NAMALWA (cell line): ENCODE measurements around the gene ZFP92.
A peak's percentile ranks its signal among the peaks of the same experiment; 100 is the strongest.
"Not testable (repeated sequence)": the region's sequence is repeated elsewhere in the genome, so short reads cannot be mapped to it uniquely, and the experiment has no call there.

Source experiments
- DNase-seq: peaks from one replicate; pipeline ENCODE4 v3.0.0-alpha.2; 2015; ENCODE audit warnings: low spot score

The ZFP92 gene

DNA sequence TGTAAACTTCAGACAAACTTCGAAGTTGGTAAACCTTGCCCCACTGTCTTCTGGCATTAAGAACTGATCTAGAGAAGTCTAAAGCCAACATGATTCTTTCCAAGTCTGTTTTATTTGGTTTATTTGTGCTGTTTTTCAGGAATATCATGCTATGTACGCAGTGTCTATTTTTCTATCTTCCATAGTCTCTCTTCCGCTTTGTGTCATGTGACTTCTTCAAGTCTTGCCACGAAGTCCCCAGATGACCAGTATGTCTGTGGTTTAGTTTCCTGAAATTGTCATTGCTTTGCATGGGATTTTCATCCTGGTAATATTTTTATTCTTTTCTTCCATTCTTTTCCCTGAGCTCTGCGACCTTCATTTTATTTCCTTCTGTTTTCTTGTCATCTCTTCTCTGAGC lies 25.2 kb upstream of the ZFP92 start:
- no peak for DNase-seq

- DNase-seq = no peak
Observed at GRCh38 chrX:153387345-153387744, 23.9 kb upstream of the ZFP92 start.

- DNase-seq = no peak
Observed at GRCh38 chrX:153387987-153388721, 23.1 kb upstream of the ZFP92 start.

- no peak for DNase-seq
Observed at GRCh38 chrX:153388722-153389459, 22.4 kb upstream of the ZFP92 start.

DNA sequence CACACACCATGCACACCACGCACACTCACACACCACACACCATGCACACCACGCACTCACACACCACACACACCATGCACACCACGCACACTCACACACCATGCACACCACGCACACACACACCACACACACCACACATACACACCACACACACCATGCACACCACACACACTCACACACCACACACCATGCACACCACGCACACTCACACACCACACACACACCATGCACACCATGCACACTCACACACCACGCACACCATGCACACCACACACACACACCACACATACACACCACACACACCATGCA lies 21.9 kb upstream of the ZFP92 start:
- not testable (repeated sequence) for DNase-seq

DNA sequence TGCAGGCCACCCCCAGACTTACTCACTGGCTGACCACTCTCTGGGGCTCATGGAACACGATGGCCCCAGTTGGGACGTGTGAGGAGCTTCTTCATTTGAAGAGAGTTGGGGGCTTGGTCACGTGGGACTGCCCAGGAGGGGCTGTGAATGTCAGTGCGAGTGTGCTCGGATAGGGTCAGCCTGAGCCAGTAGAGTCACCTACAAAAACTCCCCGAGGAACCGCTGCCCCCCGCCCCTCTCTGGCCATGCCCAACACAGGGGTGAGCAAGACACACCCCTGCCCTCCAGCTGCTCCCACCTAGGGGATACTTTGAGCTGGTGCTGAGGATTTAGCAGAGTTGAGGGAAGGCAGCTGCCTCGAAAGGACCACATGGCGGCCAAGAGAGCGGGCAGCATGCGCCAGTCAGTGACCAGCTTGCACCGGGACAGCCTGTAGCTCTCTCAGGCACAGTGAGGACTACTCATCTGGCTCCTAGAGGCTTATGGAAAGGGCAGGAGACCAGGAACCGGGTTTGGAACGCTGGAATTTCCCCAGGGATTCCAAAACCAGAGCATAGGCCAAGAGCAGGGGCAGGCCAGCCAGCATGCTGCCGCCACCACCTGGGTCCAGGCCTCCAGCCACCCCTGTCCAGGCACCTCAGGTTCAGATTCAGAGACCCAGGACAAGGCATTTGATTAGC lies 18.5 kb upstream of the ZFP92 start:
- DNase-seq = no peak

DNA sequence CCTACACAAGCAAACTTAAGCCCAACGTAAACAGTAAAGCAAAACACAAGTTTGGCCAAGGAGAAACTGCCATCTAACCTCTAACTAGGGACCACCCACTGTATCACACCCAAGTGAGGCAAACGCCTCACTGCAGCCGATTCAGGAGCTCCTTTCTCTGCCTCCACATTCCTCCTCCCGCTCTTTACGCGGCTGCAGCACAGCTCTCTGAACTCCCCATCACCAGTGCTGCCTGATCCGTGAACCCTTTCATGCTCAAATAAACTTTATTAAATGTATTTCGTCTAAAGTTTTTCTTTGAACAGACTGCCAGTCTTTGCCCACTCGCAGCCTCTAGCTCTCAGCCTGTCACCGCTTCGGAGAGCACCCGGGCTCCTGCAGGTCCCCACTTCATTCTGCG lies 16.7 kb upstream of the ZFP92 start:
- DNase-seq = no peak

DNA sequence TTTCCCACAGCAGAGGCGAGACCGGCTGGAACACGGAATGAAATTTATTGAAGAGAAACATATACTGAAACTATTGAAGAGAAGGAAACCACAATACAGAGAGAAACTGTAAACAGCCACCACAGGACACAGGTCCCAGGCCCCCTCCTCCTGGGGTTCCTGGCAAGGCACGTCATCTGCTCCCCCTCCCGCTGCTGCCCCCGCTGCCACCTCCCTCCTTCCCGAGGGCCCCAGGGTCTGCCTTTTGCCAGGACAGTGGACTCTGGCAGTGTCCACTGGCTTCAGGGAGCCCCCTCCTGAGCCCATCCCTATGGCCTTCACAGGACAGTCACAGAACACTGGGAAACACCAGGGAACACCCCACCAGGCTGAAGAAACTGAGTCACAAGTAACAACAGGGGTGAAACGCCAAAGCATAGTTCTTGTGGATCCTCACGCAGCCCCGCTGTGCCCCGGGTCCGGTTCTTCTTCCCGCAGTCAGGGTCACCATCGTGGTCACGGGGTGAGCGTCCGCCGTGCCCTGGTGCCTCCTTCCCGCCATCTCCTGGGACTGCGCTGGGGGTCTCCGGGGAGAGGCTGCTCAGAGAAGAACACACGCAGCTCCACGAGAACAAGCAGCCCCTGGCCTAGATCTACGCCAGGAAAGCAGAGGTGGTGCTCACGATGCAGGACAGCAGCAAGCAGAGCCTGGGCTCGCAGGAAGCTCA lies 15.5 kb upstream of the ZFP92 start:
- no peak for DNase-seq

- no peak for DNase-seq
Observed at GRCh38 chrX:153396320-153397195, 14.7 kb upstream of the ZFP92 start.

DNA sequence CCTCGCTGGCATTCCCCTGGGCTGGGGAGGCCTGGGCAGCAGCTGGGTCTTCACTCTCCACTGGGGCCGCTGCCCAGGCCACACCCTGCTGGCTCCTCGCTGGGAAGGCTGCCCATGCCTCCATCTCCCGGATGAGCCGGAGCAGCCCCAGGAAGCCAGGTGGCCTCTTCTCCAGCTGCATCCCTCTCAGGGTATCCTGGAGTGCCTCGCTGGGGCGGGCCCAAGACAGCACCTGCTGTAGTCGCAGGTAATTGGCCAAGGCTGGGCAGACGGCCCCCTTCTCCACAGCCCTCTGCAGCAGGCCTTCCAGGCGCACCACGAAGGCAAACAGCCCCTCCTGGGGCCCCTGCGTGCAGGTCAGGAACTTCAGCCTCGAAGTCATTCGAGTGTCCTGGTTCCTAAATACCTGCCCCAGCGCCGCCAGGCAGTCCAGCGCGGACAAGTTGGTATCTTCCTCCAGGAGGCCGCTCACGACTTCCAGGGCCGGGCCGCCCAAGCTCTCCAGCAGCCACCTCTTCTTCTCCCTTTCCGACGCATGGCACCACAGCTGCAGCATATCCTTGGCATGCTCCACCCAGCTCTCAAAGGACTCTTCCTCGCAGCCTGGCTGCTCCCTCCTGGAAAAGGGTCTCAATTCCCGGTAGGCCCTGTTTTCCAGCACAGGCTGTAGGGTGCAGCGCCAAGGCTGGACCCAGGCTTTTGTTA lies 13.9 kb upstream of the ZFP92 start:
- DNase-seq = no peak

DNA sequence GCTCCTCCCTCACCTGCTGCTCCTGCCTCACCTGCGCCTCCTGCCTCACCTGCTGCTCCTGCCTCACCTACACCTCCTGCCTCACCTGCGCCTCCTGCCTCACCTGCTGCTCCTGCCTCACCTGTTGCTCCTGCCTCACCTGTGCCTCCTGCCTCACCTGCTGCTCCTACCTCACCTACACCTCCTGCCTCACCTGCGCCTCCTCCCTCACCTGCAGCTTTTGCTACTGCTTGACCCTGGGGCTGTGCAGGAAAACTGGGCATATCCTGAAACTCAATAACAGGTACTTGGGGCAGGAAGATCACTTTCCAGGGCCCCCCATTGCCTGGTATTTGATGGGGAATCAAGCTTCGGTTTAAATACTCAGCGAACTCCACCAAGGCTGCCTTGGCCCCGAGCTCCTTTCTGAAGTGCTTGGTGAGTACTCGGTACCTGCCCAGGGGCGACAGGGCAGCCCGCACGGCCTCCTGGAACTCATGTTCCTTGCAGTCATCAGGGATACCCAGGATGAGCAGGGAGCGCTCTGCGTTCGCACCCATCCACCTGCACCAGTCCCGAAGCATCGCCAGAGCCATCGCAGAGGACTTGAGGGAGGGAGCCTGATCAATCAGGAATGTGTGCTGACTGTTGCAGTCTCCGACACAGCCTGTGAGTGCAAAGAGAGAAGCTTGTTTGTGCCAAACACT lies 12.9 kb upstream of the ZFP92 start:
- DNase-seq = no peak

DNA sequence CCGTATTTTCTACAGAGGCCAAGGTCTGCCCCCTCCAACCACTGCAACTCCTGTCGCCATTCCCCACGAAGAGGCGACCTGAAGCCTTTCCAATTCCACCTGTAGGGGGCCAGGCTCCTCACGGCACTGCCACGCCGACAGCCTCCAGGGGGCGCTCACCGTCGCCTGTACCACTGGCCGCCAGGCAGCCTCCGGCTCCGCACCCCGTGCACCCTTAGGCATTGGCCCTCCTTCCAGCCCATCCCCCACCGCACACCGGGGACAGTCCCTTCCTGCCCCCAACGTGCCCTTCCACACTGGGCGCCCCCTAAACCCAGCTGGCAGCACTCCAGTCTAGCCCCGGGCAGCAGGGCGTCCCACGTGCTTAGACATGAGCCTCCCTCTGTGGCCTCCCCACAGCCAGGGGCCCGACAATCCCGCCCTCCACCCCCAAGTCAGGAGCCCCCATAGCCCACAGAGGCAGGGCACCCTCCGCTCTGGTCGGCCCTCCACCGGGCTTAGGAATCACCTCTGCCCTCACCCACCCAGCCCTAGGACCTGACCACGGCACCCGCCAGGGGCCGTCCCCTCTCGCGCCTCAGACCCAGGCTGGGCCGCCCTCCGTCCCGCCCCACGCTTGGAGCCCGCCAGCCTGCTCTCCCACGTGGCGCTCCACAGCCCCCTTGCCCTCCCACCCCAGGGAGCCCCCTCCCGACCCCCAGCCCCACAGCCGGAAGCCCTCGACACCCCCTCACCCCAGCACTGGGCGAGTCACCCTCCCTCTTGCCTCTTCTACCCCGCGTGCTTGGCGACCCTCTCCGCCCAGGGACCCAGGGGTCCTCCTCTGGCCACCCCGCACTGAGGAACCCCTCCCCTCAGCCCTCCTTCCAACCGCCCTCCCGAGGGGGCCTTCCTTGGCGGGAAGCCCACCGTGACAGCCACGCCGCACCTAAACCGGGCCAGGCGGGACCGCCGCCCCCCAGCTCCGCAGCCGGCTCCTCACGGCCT lies 10.8 kb upstream of the ZFP92 start:
- peak; percentile 63 for DNase-seq

DNA sequence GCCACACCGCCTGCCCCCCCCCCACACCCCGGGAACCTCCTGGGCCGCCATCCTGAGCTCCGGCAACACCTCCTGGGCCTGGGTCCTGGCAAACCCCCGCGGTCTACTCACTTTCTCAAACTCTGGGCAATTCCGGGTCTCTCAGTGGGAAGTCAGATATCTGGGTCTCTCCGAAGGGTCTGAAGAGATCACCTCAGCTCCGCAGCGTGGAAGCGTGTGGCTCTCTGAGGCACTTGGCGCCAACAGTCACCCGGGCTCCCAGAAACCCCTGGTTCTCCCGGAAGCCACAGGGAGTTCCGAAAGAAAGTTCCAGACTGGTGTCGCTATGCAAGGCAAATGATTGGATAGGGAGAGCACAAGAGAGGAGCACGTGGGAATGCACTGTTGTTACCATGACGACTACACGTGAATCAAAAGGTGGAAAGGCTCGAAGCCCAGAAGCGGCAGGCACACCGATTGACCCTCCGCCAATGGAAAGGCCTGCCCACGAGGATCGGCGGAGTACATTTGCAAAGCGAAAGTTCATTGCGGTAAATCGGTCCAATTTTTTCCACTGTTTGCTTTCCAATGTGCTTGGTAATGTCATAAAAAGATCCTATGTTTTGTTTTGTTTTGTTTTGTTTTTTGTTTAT lies 10.0 kb upstream of the ZFP92 start, which contains the start of gene PNMA6E:
Gene PNMA6E, minus strand, starts transcription at position 218 of the 632 bp plus-strand sequence. CDS start 2,501 bp downstream, outside the sequence.
- no peak for DNase-seq

GRCh38 chrX:153404333-153404732 lies 6.9 kb upstream of the ZFP92 start:
- DNase-seq = not testable (repeated sequence)

GRCh38 chrX:153405426-153405825 lies 5.8 kb upstream of the ZFP92 start:
- DNase-seq = no peak

GRCh38 chrX:153406011-153406410 lies 5.3 kb upstream of the ZFP92 start:
- DNase-seq = no peak

- no peak for DNase-seq
Observed at GRCh38 chrX:153406903-153407302, 4.4 kb upstream of the ZFP92 start.

DNA sequence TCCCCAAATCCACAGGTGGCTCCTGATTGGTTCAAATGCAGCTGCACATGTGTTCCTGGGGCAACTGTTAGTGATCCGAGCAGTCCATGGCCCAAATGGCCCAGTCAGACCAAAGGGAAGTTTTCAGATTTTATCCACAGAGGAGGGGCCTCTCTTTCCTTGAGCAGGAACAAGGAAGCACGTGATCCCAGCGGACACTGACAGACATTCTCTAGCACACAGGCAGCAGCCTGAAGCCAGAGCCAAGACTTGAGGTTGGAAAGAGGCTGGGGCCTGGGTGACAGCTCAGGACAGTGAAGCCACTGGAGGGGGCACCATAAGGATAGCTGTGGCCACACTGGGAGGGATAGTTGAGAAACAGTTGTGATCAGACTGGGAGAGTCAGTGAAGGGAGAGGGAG lies 3.5 kb upstream of the ZFP92 start:
- DNase-seq = no peak
